Cerebellar cortex (tissue), 1 donor: ENCODE measurements around the gene VPS13A.

ENCODE experiments used
- DNase-seq: peaks from one replicate; pipeline ENCODE4 v3.0.0-alpha.2; 2015; ENCODE audit warnings: low spot score

Gene VPS13A

DNA sequence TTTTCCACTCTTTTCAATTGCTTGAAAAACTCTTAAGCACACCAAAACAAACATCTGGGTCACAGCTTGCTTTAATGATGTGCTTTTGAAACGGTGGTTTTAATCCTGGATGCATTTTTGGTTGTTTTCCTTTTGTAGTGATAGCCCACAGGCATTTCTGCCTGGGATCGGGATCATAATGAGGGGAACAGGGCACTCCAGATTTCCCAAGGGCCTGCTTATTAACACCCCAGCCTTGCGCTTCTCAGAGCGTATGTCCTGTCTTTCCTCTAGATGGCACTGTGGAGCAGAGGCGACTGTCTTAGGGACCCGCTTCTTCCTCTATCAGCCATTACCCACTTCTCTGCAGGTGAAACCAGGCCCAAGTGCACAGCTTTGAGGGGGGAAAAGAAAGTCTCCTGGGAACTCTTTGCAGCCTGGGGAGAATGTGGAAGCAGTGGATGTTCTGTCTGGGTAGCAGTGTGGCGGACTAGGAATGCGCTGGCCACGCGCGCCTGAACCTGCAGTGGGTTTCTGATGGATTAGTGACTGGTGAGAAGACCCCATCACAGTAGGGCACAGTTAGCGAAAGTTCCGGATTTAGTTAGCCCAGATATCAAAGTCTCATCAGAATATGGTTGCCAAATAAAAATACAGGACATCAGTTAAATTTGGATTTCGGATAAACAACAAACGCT is 280.7 kb downstream of the VPS13A start:
- peak; percentile 66 for DNase-seq

- DNase-seq: no peak
Observed at GRCh38 chr9:77460938-77461337, 283.6 kb downstream of the VPS13A start.

GRCh38 chr9:77462066-77462465 is 284.7 kb downstream of the VPS13A start:
- DNase-seq: no peak

DNA sequence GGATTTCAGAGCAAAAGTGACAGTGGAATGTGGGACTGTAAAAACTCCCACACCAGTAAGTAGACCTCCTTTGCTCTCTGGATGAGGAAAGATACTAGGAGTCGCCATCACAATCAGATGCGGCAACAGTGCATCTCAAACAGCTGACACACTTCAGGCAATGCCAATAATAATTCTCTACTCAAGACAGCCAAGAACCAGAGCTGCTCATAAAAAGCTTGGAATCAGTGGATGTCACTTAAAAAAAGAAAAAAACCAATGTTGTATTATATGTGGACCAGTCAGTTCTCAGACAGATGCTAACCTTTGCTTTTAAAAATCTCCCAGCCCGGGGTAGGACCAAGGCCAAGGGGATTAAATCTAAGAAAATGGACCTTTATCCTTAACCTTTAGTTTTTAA is 285.8 kb downstream of the VPS13A start:
- DNase-seq: no peak

GRCh38 chr9:77464661-77465060 is 287.3 kb downstream of the VPS13A start:
- no peak for DNase-seq

DNA sequence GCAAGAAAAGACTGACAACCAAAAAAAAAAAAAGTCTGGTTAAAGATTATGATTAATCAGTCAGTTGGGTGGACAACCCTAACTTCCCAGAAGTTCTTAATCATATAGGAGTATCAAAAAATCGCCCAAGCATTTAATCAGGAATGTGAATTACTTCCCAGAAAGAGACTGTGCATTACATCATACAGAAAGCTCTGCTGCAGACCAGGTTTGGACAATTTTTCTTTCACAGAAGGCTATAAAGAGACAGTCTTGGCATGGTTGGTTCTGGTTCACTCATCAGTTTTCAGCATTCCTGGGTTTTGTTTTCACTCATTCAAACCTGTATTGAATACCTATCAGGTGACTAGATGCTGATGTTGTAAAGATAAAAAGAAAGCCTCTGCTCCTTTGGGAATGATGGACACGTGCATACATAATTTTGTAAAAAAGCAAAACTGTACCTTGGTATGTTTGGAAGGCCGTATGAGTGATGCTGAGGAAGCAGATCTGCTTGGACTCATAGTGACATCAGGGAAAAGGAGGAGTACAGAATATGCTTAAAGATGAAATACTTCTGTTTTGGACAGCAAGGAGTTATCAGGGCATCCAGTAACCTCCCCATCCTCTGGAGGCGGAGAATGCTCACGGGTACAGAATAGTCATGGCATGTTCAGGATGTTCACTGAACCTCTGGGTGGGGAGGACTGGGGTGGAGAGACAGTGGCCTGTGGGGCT is 292.3 kb downstream of the VPS13A start:
- DNase-seq: no peak
